Measurements from ENCODE around the gene TPGS1.

TPGS1 gene

DNA sequence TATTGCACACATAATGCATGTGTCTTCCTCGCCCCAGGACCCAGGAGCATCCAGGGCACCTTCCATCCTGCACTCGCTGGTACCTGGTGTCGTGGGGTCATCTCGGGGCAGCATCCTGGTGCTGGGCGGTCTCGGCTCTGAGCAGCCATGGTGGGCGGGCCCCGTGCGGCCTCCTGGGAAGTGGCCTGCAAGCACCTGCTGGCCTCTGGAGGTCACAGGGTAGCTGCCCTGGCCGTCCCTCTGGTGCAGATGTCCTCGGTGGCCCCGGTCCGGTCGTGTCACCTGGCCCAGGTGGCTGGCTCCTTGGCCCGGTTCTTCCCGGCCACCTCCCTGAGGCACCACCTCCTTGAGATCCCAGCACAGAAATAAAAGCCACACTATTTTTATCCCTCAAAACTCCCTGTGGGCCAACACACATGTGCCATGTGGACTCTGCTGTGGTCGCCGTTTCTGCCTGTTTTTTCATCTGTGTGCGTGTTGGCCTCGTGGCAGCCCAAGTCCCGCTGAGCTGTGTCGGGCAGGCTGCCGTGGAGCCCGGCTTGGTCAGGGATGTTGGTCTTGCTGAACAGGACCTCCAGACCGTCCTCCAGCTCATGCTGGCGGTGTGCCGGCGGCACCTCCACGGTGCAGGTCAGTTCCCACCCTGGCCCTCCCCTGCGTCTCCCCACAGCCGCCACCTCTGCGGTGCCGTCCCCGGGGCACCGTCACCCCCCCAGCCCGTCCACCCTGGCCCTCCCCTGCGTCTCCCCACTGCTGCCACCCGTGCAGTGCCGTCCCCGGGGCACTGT lies 31.5 kb downstream of the TPGS1 start:
- FAIRE-seq (no peak), DNase-seq (ENCODE audit: low spot score) (no peak)

DNA sequence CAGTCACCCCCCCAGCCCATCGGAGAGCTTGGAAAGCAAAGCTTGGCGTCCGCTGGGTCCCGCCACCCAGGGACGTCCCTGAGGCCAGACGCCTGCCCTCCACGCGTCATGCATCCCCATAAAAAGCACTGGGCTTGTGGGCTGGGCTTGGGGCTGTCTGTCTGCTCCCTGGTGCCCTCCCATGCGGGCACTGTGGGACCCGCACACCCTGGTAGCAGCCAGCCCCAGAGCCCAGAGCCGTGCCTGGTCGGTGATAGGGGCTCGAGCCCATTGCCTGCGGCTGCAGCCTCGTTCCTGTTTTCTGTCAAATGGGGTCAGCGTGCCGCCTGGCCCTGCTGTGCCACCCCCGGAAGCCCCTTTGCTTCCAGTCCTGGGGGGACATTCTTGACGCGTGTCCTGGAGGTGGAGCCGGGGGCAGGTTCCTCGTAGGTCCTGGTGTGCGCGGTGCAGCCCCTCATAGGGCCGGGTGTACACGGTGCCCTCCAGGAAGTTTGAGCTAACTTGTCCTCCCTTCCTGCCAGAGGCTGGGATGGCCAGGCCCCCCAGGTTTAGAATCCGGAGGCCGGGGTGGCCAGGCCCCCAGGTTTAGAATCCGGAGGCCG lies 32.2 kb downstream of the TPGS1 start:
- DNase-seq (ENCODE audit: low spot score) (no peak), FAIRE-seq (no peak)

DNA sequence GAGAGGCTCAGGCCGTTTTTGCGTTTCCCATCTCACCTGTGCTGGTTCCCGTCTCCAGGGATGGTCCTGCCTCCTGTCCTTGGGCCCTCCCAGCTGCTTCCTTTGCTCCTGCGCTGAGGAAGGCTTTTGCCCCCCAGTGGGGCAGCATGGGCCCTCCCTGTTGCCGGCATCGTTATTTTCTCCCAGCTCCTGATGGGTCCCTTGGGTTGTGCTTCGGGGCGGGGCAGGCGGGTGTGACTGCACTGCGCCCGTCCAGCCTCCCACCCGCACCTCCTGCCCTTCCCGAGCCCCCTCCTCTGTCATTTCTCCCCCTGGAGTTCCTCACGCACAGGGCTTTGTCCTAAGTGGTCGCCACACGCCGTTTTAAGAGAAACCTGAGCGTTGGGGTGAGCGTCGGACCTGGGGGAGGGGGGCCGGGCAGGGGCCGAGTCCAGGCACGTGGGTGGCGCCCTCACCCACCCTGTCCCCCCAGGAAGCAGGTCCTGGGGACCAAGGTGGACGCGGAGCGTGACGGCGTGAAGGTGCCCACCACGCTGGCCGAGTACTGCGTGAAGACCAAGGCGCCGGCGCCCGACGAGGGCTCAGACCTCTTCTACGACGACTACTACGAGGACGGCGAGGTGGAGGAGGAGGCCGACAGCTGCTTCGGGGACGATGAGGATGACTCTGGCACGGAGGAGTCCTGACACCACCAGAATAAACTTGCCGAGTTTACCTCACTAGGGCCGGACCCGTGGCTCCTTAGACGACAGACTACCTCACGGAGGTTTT lies 33.8 kb downstream of the TPGS1 start:
- FAIRE-seq (no peak), DNase-seq (ENCODE audit: low spot score) (no peak)

GRCh38 chr19:541699-542098 lies 34.4 kb downstream of the TPGS1 start:
- no peak for FAIRE-seq

DNA sequence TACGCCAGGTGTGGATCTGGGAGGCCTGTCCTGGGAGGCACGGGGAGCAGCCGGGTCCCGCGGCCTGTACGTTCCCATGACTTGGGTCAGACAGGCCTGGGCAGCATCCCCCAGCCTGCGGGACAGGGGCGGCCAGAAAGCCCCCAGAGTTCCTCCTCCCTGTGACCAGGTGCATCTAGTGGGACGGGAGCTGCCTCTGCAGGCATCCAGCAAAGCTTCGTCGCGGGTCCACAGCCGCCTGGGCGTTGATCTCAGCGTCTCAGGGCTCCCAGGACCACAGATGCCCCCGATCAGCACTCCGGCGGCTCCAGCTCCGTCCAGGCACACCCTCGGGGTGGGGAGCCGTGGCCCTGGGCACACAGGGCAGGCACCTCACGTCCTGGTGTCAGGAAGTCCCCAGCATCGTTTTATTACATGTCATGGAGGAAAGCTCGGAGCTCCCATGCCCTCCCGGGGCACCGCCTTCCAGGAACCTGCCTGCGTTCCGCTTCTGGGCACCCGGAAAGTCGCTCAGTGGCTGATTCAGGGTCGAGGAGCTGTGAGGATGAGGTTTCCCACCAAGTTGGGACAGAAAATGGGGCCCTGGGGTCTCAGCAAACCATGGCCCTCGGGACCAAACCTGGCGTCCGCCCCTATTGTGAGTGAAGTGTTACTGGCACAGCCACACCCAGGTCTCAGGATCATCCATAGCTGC lies 35.0 kb downstream of the TPGS1 start:
- FAIRE-seq (no peak), DNase-seq (ENCODE audit: low spot score) (no peak)

More at GRCh38 chr19:541699-542098, 34.4 kb downstream of the TPGS1 start:
- no peak for DNase-seq (ENCODE audit: low spot score)

GRCh38 chr19:543910-544608 lies 36.8 kb downstream of the TPGS1 start, which contains the start of gene GZMM:
TSS of gene GZMM (plus strand) at chr19:544053. CDS start at chr19:544072, 19 bp downstream.
- no peak for FAIRE-seq
- no peak for DNase-seq (ENCODE audit: low spot score)

DNA sequence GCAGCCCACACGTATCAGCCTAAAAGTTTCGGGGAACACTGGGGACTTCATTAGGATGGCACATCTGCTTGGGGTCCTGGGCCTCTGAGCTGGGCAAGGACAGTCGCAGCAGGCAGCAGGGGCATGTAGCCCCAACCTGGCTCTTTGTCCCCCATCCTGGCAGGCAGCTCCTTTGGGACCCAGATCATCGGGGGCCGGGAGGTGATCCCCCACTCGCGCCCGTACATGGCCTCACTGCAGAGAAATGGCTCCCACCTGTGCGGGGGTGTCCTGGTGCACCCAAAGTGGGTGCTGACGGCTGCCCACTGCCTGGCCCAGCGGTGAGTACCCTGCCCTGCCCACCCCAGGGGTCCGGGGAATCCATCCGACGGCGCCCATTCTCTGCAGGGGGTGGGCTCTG lies 39.8 kb downstream of the TPGS1 start:
- FAIRE-seq (no peak), DNase-seq (ENCODE audit: low spot score) (no peak)

- FAIRE-seq (no peak), DNase-seq (ENCODE audit: low spot score) (no peak)
These were observed 40.8 kb downstream of the TPGS1 start for GRCh38 chr19:547836-548720.

- DNase-seq (ENCODE audit: low spot score) (no peak), FAIRE-seq (no peak)
These were observed 41.9 kb downstream of the TPGS1 start for GRCh38 chr19:548886-549830.

DNA sequence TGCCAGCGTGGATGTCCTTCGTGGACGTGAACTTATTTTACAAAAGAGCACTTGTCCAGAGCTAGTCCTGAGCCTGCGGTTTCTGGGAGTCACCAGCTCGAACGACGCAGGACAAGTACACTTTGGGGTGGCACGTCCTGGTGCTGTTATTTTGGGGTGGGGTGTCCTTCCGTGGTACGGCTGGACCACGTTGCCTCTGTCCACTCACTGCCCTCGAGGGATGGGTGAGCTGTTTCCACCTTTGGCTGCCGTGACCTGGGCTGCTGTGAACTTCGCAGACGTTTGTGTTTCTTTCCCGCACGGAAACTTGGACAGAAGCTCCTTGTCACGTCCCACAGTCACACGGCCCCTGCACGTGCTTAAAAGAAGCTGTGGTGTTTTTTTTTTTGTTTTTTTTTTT lies 47.5 kb downstream of the TPGS1 start:
- DNase-seq (ENCODE audit: low spot score) (no peak), FAIRE-seq (no peak)

DNA sequence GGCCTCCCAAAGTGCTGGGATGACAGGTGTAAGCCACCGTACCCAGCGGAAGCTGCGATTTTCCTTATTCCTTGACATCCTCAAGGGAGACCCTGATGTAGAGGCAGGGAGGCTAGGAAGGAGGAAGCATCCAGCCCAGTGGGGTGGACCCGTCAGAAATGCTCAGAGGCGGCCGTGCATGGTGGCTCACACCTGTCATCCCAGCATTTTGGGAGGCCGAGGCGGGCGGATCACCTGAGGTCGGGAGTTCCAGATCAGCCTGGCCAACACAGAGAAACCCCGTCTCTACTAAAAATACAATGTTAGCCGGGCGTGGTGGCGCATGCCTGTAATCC lies 48.1 kb downstream of the TPGS1 start:
- no peak for FAIRE-seq
- DNase-seq (ENCODE audit: low spot score), result no peak

DNA sequence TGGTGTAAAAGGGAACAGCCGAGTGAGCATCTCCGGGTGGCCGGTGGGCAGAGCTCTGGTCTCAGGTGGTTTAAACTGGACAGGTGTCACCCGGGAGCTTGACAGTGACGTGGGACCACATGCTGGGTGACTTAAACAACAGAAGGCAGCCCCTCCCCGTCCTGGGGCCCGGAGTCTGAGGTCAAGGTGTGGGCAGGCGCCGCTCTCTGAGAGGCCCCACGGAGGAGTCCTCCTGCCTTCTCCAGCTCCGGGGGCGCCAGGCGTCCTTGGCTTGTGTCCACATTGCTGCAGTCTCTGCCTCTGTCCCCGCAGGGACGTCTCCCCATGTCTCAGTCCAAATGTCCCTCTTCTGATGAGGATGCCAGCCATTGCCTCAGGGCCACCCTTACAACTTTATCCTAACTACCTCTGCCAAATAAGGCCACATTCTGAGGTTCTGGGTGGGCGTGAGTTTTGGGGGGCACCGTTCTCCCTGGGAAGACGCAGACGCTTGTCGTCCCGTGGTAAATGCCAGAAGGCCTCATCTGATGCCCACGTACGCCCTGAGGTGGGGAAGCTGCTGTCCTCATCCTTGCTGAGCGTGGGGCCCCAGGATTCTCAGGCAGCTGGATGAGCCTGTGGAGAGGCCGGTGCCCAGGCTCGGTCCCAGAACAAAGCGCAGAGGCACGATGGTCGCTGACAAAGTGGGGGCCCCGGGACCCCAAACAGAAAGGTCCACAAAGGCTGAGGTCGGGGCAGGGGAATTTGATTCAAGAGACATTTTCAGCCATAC lies 49.5 kb downstream of the TPGS1 start:
- DNase-seq (ENCODE audit: low spot score) (no peak), FAIRE-seq (no peak)

DNA sequence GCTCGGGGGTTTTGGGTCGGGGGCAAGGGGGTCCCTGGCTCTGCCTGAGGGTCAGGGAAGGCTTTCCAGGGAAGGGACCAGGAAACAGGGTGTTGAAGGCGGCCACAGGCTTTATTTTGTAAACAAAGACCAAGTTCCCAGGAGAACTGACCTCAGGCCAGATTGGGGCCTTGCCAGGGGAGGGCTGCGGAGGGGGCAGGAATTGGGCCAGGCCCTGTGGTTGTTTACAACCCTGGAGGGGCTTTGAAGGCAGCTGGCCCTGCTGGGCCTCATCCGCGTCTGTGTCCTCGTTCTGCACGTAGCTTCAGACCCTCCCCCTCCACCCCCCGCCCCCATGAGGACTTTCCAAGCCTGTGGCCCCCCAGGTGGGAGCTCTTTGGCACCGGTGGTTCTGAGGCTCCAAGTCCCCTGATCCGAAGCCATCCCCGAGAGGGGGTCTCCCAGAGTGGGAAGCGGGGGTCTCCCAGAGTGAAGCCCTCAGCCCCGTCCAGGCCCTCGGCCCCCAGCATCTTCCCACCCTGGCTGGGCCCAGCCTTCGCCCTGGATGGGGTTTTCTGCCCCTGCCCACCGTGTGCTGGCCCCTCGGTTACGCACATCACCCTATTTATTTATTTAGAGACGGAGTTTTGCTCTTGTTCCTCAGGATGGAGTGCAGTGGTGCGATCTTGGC lies 51.6 kb downstream of the TPGS1 start:
- DNase-seq (ENCODE audit: low spot score) (no peak), FAIRE-seq (no peak)

- DNase-seq (ENCODE audit: low spot score), result no peak
- FAIRE-seq, result no peak
These were observed 52.8 kb downstream of the TPGS1 start for GRCh38 chr19:560121-560520.

- no peak for FAIRE-seq
- no peak for DNase-seq (ENCODE audit: low spot score)
These were observed 59.1 kb downstream of the TPGS1 start for GRCh38 chr19:566403-566802.

DNA sequence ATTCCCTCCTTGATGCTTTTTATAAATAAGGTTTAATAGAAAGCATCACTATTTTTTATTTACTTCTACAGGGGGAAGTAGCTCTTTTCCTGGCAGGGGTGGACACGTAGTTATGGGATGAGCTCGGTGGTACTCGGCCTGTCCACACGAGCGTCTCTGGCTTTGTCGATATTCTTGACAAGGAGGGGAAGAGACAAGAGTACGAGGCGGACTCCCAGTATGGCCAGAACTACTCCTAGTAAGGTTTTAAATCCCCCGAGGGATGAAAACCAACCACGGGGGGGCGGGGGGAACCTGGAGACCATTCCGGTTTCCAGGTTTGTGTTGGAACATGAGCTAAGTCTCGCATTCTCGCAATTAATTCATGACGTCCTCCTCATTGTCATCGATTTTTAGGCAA lies 59.5 kb downstream of the TPGS1 start:
- DNase-seq (ENCODE audit: low spot score), result no peak
- FAIRE-seq, result no peak

- DNase-seq (ENCODE audit: low spot score), result no peak
- no peak for FAIRE-seq
These were observed 60.1 kb downstream of the TPGS1 start for GRCh38 chr19:567296-567900.
